GM12878 (cell line): ENCODE data around the gene XCR1. TPM values are rescaled to one million over a fixed set of nuclear protein-coding genes. Genes with fewer than 3 reads are reported as not detected.
A peak's percentile ranks its signal among the peaks of the same experiment; 100 is the strongest.

ENCODE experiments used
- EED ChIP-seq: sonication (generic); IDR thresholded peaks from 2 replicates; pipeline ENCODE4 v1.6.1; 2016; ENCODE audit warnings: antibody characterized with exemption, low read depth
- EP300 ChIP-seq, 2 experiments: fragments of 150-350 bp in 1 of 2; IDR thresholded peaks; 2 replicates each; pipeline ENCODE4 v1.6.1; 2011 to 2012; ENCODE audit warnings: low read depth in 2 of 2, low read length in 2 of 2, borderline replicate concordance in 1 of 2, improper control_type of control experiment in 1 of 2, inconsistent platforms in 1 of 2; ENCODE audit not compliant: control insufficient read depth in 1 of 2
- FOXK2 ChIP-seq: fragments of 450-650 bp; IDR thresholded peaks from 2 replicates; pipeline ENCODE4 v1.6.1; 2017; ENCODE audit warnings: mild to moderate bottlenecking, moderate library complexity
- MYC ChIP-seq: IDR thresholded peaks from 2 replicates; pipeline ENCODE4 v1.6.1; 2011; ENCODE audit warnings: mild to moderate bottlenecking, low read length, moderate library complexity, inconsistent platforms; ENCODE audit not compliant: insufficient read depth, insufficient replicate concordance, insufficient read length, severe bottlenecking
- NFYB ChIP-seq: IDR thresholded peaks from 2 replicates; pipeline ENCODE4 v1.6.1; 2011; ENCODE audit warnings: low read depth, mild to moderate bottlenecking, low read length, improper control_type of control experiment, moderate library complexity; ENCODE audit not compliant: insufficient read depth
- POLR2AphosphoS2 ChIP-seq: IDR thresholded peaks from 2 replicates; pipeline ENCODE4 v1.6.1; 2011; ENCODE audit warnings: low read depth, mild to moderate bottlenecking, low read length, improper control_type of control experiment, moderate library complexity
- RAD51 ChIP-seq: fragments of 450-650 bp; IDR thresholded peaks from 2 replicates; pipeline ENCODE4 v1.6.1; 2016; ENCODE audit warnings: moderate library complexity, mild to moderate bottlenecking, inconsistent platforms
- RCOR1 ChIP-seq: conservative IDR thresholded peaks from 2 replicates; pipeline ENCODE4 v1.6.1; 2012; ENCODE audit warnings: low read depth, low read length, improper control_type of control experiment
- SREBF1 ChIP-seq: IDR thresholded peaks from 2 replicates; pipeline ENCODE4 v1.6.1; 2012; ENCODE audit warnings: mild to moderate bottlenecking, low read length
- TBL1XR1 ChIP-seq: IDR thresholded peaks from 2 replicates; pipeline ENCODE4 v1.6.1; 2012; ENCODE audit warnings: low read depth, low read length, improper control_type of control experiment
- TCF3 ChIP-seq: IDR thresholded peaks from 2 replicates; pipeline ENCODE4 v1.6.1; 2012; ENCODE audit warnings: low read depth, mild to moderate bottlenecking, low read length, borderline replicate concordance; ENCODE audit not compliant: insufficient read depth
- ZNF274 ChIP-seq: IDR thresholded peaks from one replicate; pipeline ENCODE4 v1.8.0; 2011; ENCODE audit not compliant: insufficient read length, insufficient read depth
- polyA plus RNA-seq, 11 experiments: library from polyadenylated mRNA; depleted of rRNA in 4 of 11; unstranded in 6 of 11; stranded (reverse) in 5 of 11; fragments of >200 nt; fragmentation: Nextera tagmentation in 4 of 11; fragmentation: Illumina TruSeq in 1 of 11; extraction: Ambion mirVana in 4 of 11; extraction: Trizol in 1 of 11; gene quantifications; 1 replicate in 1 of 11; 2 replicates in 10 of 11; pipeline versions ENCODE4 v1.2.1 to v1.2.3, GENCODE V29; 2011 to 2016; ENCODE audit warnings: inconsistent platforms in 2 of 11, missing spikeins in 2 of 11, low read depth in 1 of 11
- total RNA-seq, 4 experiments: library from RNA; depleted of rRNA in 3 of 4; stranded (reverse); fragments of >200 nt in 3 of 4; fragmentation: Illumina TruSeq in 1 of 4; extraction: Trizol in 1 of 4; gene quantifications; 2 replicates each; pipeline versions ENCODE4 v1.2.1 to v1.2.3, GENCODE V29; 2013 to 2021
- TF ChIP-seq, protein P1 (sequence below): fragments of 450-650 bp; formaldehyde crosslinking; IDR thresholded peaks from 2 replicates; pipeline ENCODE4 v1.5.0; 2022; ENCODE audit warnings: mild to moderate bottlenecking, missing genetic modification characterization
- TF ChIP-seq, protein P2 (sequence below): fragments of 150-350 bp; IDR thresholded peaks from 2 replicates; pipeline ENCODE4 v1.6.1; 2016; ENCODE audit warnings: low read depth, low read length
- TF ChIP-seq, protein P3 (sequence below): fragments of 450-650 bp; IDR thresholded peaks from 2 replicates; pipeline ENCODE4 v1.6.1; 2017; ENCODE audit warnings: low read depth, mild to moderate bottlenecking, moderate library complexity
- TF ChIP-seq, protein P4 (sequence below): IDR thresholded peaks from 2 replicates; pipeline ENCODE4 v1.6.1; 2012; ENCODE audit warnings: mild to moderate bottlenecking, low read depth, low read length

The XCR1 gene
- total and polyA plus RNA-seq, 10 of the 15 experiments (the other 5 are each of a cell fraction or from before 2014, with no cell fraction given), result 0.02 to 0.29 (median 0.13) TPM; not detected in 2

DNA sequence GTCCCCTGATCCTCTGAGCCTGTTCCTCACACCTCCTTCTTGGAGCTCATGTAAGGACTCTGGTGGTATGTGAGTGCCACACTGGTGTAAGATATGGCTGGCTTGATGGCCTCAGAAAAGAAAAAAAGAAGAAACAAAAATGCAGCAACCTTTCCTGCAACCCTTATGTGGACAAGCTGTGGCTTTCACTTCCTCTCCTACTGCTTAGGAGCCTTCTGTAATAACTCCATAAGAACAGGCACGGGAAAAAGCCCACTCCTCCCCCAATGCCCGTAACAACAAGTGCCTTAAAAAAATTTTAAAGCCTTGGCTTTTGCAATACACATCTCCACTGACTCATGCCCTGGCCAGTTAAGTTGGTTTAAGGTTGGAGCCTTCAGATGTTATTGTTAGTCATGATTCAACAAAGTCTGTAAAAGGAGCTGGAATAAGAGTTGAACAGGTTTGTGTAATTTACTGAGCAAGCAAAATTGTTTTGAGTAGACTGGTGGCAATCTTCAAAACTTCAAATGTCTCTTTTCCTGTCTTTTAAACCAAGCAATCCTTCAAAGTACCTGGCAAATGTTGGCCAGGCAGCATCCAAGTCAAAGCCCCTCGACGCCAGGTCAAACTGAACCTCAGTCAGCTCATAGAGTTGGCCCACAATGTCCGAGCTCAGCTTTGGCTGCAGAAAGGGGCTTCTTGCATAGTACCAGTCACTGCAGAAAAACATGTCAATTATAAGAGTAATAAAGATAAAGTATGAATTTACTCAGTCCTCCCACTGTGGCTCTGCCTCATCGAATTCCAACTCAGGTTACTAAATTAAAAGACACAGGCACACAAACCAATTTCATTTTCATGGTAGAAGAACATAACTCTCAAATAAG is 54.5 kb downstream of the XCR1 start (continued):
- TF ChIP-seq, protein P1, sequence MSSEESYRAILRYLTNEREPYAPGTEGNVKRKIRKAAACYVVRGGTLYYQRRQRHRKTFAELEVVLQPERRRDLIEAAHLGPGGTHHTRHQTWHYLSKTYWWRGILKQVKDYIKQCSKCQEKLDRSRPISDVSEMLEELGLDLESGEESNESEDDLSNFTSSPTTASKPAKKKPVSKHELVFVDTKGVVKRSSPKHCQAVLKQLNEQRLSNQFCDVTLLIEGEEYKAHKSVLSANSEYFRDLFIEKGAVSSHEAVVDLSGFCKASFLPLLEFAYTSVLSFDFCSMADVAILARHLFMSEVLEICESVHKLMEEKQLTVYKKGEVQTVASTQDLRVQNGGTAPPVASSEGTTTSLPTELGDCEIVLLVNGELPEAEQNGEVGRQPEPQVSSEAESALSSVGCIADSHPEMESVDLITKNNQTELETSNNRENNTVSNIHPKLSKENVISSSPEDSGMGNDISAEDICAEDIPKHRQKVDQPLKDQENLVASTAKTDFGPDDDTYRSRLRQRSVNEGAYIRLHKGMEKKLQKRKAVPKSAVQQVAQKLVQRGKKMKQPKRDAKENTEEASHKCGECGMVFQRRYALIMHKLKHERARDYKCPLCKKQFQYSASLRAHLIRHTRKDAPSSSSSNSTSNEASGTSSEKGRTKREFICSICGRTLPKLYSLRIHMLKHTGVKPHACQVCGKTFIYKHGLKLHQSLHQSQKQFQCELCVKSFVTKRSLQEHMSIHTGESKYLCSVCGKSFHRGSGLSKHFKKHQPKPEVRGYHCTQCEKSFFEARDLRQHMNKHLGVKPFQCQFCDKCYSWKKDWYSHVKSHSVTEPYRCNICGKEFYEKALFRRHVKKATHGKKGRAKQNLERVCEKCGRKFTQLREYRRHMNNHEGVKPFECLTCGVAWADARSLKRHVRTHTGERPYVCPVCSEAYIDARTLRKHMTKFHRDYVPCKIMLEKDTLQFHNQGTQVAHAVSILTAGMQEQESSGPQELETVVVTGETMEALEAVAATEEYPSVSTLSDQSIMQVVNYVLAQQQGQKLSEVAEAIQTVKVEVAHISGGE (CRISPR knock-in tag), result no peak
- TF ChIP-seq FOXK2 (no peak), SREBF1 (no peak), TCF3 (no peak), EP300 (IDR thresholded peaks at IDR 0.05; ENCODE audit: borderline replicate concordance in 1 of 2, control insufficient read depth in 1 of 2, low read depth in 2 of 2, low read length in 2 of 2) (0 out of 4 replicates have a peak, but pooled peaks of 1 of the 2 experiments have one; percentile 50), ZNF274 (no peak), NFYB (no peak), POLR2AphosphoS2 (no peak), RCOR1 (no peak), TBL1XR1 (no peak), MYC (no peak), EED (peak; percentile 86), RAD51 (no peak)
- TF ChIP-seq, protein P2, sequence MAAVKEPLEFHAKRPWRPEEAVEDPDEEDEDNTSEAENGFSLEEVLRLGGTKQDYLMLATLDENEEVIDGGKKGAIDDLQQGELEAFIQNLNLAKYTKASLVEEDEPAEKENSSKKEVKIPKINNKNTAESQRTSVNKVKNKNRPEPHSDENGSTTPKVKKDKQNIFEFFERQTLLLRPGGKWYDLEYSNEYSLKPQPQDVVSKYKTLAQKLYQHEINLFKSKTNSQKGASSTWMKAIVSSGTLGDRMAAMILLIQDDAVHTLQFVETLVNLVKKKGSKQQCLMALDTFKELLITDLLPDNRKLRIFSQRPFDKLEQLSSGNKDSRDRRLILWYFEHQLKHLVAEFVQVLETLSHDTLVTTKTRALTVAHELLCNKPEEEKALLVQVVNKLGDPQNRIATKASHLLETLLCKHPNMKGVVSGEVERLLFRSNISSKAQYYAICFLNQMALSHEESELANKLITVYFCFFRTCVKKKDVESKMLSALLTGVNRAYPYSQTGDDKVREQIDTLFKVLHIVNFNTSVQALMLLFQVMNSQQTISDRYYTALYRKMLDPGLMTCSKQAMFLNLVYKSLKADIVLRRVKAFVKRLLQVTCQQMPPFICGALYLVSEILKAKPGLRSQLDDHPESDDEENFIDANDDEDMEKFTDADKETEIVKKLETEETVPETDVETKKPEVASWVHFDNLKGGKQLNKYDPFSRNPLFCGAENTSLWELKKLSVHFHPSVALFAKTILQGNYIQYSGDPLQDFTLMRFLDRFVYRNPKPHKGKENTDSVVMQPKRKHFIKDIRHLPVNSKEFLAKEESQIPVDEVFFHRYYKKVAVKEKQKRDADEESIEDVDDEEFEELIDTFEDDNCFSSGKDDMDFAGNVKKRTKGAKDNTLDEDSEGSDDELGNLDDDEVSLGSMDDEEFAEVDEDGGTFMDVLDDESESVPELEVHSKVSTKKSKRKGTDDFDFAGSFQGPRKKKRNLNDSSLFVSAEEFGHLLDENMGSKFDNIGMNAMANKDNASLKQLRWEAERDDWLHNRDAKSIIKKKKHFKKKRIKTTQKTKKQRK, result no peak
- TF ChIP-seq, protein P3, sequence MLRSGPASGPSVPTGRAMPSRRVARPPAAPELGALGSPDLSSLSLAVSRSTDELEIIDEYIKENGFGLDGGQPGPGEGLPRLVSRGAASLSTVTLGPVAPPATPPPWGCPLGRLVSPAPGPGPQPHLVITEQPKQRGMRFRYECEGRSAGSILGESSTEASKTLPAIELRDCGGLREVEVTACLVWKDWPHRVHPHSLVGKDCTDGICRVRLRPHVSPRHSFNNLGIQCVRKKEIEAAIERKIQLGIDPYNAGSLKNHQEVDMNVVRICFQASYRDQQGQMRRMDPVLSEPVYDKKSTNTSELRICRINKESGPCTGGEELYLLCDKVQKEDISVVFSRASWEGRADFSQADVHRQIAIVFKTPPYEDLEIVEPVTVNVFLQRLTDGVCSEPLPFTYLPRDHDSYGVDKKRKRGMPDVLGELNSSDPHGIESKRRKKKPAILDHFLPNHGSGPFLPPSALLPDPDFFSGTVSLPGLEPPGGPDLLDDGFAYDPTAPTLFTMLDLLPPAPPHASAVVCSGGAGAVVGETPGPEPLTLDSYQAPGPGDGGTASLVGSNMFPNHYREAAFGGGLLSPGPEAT, result 0 out of 2 replicates have a peak, but pooled peaks have one; percentile 51
- TF ChIP-seq, protein P4, sequence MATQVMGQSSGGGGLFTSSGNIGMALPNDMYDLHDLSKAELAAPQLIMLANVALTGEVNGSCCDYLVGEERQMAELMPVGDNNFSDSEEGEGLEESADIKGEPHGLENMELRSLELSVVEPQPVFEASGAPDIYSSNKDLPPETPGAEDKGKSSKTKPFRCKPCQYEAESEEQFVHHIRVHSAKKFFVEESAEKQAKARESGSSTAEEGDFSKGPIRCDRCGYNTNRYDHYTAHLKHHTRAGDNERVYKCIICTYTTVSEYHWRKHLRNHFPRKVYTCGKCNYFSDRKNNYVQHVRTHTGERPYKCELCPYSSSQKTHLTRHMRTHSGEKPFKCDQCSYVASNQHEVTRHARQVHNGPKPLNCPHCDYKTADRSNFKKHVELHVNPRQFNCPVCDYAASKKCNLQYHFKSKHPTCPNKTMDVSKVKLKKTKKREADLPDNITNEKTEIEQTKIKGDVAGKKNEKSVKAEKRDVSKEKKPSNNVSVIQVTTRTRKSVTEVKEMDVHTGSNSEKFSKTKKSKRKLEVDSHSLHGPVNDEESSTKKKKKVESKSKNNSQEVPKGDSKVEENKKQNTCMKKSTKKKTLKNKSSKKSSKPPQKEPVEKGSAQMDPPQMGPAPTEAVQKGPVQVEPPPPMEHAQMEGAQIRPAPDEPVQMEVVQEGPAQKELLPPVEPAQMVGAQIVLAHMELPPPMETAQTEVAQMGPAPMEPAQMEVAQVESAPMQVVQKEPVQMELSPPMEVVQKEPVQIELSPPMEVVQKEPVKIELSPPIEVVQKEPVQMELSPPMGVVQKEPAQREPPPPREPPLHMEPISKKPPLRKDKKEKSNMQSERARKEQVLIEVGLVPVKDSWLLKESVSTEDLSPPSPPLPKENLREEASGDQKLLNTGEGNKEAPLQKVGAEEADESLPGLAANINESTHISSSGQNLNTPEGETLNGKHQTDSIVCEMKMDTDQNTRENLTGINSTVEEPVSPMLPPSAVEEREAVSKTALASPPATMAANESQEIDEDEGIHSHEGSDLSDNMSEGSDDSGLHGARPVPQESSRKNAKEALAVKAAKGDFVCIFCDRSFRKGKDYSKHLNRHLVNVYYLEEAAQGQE, result no peak
